LNCaP clone FGC (cell line): ENCODE results near the gene DTD1.
A peak's percentile ranks its signal among the peaks of the same experiment; 100 is the strongest.

ENCODE experiments used
- DNase-seq: peaks from one replicate; pipeline ENCODE4 v3.0.0-alpha.2; 2011; ENCODE audit warnings: low read depth
- H3K4me3 ChIP-seq: 2 replicates; pipeline ENCODE4 v1.5.1; 2011; ENCODE audit warnings: mild to moderate bottlenecking, low read depth, low read length, control low read depth
- TF ChIP-seq, protein P1 (sequence below): IDR thresholded peaks from 2 replicates; pipeline ENCODE4 v1.5.1; 2012; ENCODE audit warnings: mild to moderate bottlenecking; ENCODE audit not compliant: control insufficient read depth, insufficient read depth; ENCODE audit errors: extremely low read depth

Gene DTD1

DNA sequence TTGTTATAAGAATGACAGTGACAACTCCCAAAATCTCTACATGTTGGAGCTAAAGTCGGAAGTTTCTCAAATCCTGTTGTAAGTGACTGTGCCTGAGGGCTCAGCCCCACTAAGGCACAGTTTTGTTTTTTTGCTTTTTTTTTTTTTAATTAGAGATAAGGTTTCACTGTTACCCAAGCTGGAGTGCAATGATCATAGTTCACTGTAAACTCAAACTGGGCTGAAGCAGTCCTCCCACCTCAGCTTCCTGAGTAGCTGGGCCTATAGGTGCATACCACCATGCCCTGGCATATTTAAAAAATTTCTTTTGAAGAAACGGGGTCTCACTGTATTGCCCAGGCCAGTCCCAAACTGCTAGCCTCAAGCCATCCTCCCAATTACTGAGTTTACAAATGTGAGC lies 96.9 kb downstream of the DTD1 start:
- no peak for DNase-seq
- no peak overlapping the region for H3K4me3 ChIP-seq
- TF ChIP-seq, protein P1, sequence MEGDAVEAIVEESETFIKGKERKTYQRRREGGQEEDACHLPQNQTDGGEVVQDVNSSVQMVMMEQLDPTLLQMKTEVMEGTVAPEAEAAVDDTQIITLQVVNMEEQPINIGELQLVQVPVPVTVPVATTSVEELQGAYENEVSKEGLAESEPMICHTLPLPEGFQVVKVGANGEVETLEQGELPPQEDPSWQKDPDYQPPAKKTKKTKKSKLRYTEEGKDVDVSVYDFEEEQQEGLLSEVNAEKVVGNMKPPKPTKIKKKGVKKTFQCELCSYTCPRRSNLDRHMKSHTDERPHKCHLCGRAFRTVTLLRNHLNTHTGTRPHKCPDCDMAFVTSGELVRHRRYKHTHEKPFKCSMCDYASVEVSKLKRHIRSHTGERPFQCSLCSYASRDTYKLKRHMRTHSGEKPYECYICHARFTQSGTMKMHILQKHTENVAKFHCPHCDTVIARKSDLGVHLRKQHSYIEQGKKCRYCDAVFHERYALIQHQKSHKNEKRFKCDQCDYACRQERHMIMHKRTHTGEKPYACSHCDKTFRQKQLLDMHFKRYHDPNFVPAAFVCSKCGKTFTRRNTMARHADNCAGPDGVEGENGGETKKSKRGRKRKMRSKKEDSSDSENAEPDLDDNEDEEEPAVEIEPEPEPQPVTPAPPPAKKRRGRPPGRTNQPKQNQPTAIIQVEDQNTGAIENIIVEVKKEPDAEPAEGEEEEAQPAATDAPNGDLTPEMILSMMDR: no peak

DNA sequence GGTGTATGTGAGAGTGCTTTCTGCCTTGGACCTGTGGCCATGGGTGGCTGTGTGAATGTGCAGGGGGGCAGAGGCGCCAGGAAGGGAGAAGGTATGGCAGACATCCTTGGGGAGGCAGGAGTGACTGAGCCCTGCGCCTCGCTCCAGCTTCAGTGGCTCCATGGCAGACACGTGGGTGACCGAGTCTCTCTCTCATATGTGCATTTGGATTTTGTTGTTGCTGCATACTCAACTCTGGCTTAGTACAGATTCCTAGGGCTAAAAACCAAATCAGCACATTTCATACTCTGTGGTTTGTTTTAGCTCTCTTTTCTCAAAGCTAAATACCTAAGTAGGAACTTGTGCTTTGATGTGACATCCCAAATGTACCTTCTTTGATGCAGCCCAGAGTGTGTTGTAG lies 97.6 kb downstream of the DTD1 start:
- no peak overlapping the region for H3K4me3 ChIP-seq
- TF ChIP-seq, protein P1: no peak
- no peak for DNase-seq

- TF ChIP-seq, protein P1: no peak
- no peak overlapping the region for H3K4me3 ChIP-seq
- peak; percentile 88 for DNase-seq
These were observed 98.8 kb downstream of the DTD1 start for GRCh38 chr20:18686696-18687095.

DNA sequence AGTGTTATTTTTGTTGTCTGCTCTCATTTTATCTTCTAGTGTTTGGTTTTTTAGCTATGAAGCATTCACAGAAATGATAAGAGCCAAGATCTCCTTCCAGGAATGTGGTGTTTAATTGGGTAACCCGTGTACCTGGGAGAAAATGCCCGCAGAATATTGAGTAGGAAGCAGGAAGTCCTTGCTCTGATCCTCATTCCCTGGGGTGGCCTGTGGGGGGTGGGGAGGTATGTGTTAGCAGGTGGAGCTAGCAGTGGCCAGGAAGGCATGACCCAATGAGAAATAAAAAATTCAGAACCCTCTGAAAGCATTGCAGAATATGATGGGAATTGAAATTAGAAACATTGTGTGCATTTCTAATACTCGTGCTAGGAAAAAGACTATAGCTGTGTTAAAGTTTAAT lies 100.8 kb downstream of the DTD1 start:
- H3K4me3 ChIP-seq: no peak overlapping the region
- no peak for DNase-seq
- TF ChIP-seq, protein P1: no peak

GRCh38 chr20:18689557-18689956 lies 101.7 kb downstream of the DTD1 start:
- peak; percentile 42 for DNase-seq
- no peak overlapping the region for H3K4me3 ChIP-seq
- TF ChIP-seq, protein P1: no peak

DNA sequence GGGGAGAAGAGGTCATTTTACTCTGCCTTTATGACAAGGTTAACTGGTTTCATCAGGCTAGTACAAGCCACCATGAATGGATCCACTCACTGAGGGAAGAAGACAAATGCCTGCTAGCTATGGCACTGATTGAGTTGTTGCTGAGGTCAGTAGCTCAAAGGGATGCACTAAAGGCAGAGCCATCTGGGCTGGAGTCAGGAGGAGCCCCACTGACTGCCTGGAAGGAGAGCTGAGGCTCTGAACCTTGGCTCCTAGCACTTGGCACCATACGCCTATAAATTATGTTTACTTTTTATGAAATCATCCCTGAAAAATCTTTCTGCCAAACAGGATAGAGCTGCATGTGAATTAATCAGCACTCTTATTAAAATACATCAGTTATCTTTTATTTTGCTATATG lies 104.6 kb downstream of the DTD1 start:
- no peak overlapping the region for H3K4me3 ChIP-seq

GRCh38 chr20:18694071-18694470 lies 106.2 kb downstream of the DTD1 start:
- TF ChIP-seq, protein P1: no peak
- DNase-seq: no peak
- H3K4me3 ChIP-seq: no peak overlapping the region

More for the DNA sequence above, 104.6 kb downstream of the DTD1 start:
- TF ChIP-seq, protein P1: no peak
- DNase-seq: peak; percentile 86
